DOHH2 (cell line): ENCODE results near the gene MAPK4.

ENCODE experiments used
- CTCF ChIP-seq: fragments of 200-600 bp; sonication (generic); IDR thresholded peaks from one replicate; pipeline ENCODE4 v1.5.1; 2014; ENCODE audit warnings: antibody characterized with exemption, mild to moderate bottlenecking, low read depth, low read length; ENCODE audit not compliant: poor library complexity, severe bottlenecking
- EZH2phosphoT487 ChIP-seq: fragments of 200-600 bp; sonication (generic); IDR thresholded peaks from 2 replicates; pipeline ENCODE4 v1.6.1; 2017; ENCODE audit warnings: borderline replicate concordance, mild to moderate bottlenecking, antibody characterized with exemption, low read length, moderate library complexity, mixed read lengths

- TF ChIP-seq EZH2phosphoT487, result no peak
- no peak for TF ChIP-seq CTCF
Observed at GRCh38 chr18:50654211-50654610, 94.3 kb downstream of the MAPK4 start.
